Stimulated activated CD8-positive, alpha-beta memory T cell treated with anti-CD3 and anti-CD28 coated beads, Interleukin-7, amount 100 ng/mL, for 24 hours (primary cell): Measurements from ENCODE around the gene TRIOBP.

Experiments used
- DNase-seq: peaks from one replicate; pipeline ENCODE4 v3.0.0-alpha.2; 2020; ENCODE audit warnings: low read depth

TRIOBP gene

DNA sequence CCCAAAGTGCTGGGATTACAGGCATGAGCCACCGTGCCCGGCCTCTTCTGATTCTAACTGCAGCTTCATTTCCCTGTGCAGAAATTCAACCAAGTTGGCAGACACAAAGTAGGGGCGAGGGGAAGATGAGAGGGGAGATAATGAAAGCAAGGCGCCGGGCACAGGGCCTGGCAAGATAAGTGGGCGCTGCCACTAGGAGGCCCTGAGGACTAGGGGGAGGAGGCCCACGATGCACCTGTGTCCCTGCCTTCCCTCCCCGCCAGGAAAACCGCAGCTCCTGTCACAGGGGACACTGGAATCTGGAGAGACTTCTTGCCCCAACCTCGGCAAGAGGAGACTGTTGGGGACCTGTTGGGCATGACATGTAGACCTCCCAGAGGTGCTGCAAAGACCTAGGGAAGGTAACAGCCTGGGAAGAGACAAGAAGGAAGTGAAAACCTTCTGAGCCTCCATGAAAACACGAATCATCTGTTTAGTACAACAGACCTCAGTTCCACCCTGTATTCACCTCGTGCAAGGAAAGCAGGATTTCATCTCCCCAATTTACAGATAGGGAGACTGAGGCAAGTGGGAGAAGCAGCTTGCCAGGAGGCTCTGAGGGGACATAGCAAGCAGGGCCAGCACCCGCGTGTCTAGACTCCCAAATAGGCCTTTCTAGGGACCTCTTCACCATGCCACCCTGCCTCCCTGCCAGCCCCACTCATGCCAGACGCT, 24.5 kb upstream of the TRIOBP start:
- no peak for DNase-seq

DNA sequence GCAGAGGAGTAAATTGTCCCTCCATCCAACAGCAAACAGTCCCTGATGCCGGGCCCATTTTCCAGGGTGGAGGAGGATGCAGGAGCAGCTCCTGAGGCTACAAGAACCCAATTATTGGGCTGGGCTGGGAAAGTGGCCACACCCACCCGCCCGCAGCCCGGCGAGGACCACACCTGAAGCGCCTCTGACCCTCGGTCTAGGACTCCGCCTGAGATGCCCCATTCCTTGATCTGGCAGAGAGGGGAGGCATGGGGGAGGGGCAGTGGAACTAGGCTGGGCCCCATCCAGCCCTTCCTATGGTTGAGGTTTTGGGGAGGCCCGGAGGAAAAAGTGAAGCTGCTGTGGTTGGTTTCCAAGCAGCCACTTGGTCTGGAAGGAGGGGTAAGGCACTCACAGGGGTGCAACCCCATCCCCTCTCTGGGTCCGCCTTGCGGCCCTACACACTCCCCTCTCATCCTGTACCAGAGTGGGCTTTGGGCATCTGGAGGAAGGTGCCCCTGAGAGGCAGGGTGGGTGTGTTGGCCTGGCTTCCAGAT, 23.9 kb upstream of the TRIOBP start:
- no peak for DNase-seq

DNA sequence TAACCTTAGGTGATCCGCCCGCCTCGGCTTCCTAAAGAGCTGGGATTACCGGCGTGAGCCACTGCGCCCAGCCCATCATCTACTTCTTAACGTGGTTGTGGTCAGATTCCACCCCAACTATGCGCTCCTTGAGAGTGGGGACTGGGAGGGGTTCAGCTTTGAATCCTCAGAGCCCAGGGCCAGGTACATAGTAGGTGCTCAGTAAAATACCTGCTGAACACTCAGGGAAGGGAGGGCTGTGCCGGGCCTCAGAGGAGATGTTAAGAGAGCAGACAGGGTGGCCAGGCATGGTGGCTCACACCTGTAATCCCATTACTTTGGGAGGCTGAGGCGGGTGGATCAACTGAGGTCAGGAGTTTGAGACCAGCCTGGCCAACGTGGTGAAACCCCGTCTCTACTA, 22.6 kb upstream of the TRIOBP start:
- DNase-seq = no peak

DNA sequence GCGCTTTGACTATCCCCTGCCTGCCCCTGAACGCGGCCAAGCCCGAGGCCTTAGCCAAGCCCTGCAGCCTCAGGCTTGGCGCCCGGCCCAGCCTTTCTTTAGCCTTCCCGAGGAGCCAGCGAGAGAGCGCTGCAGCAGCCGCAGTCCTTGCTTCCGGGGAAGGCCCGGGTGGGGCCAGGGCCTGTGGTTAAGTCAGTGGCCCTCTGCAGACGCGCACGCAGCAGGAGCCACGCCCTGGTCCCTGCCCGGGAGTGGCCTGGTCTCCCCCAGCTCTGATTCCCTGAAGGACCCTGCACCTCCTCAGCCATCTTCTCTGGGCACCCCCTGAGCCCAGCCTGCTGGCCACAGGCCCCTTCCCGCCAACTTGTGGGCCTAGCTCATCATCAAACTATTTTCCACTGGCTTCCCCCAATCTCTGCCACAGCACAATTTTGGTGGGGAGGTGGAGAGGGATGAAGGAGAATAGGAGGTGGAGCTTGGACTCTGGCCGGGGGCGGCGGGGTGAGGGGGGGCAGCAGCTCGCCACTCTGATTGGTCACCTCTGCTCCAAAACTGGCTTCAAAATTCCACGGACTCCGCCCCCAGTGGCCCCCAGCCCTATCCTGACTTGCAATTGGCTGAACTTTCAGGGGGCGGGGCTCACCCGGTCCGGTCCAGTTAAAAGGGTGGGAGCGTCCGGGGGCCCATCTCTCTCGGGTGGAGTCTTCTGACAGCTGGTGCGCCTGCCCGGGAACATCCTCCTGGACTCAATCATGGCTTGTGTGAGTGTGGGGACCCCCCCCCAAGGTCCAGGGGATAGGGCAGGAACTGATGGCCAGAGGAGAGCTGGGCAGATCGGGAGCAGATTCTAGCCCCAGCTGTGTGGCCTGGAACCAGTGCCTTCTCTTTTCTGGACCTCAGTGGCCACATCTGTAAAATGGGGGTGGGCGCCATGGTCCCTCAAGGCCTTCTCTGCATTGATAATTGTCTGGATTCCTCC, 21.6 kb upstream of the TRIOBP start, which contains the start of gene LGALS1:
Gene LGALS1, plus strand, starts transcription at position 686 of the 979 bp plus-strand sequence. Its CDS starts 67 bp downstream, at position 753.
- DNase-seq = no peak

DNA sequence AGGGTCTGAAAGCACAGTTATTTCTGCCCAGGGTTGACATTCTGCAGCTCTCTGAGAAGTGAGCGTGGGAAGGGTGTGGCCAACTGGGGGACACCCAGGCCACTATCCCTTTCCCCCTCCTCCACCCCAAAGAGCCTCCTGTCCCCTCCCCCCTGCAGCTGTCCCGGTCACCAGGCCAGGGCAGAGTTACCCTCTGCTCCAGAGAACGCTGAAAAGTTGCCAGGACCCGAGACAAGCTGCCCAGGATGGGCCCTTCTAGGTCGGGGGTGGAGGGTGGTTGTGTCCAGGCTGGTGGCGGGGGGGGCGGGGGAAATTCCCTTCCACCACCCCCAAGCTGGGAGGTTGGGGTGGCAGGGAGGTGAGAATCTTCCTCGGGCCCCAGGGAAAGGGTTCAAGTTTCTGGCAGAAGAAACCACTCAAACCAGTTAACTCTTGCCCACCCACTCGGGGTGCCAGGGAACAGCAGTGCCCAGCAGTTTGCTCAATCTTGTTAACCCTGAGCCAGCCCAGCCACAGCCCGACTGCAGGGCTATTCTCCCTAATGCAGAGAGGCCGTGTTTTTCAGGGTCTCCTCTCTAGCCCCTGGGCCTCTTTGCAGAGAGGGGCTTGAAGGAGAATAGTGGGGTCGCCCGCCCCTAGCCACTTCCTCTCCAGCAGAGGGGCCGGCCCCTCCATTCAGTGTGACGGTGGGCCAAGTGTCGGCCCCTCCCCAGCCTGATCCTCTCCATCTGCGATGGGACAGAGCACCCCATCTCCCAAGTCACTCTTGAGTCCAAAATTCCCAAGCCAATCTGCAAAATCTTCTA, 20.7 kb upstream of the TRIOBP start:
- no peak for DNase-seq

DNA sequence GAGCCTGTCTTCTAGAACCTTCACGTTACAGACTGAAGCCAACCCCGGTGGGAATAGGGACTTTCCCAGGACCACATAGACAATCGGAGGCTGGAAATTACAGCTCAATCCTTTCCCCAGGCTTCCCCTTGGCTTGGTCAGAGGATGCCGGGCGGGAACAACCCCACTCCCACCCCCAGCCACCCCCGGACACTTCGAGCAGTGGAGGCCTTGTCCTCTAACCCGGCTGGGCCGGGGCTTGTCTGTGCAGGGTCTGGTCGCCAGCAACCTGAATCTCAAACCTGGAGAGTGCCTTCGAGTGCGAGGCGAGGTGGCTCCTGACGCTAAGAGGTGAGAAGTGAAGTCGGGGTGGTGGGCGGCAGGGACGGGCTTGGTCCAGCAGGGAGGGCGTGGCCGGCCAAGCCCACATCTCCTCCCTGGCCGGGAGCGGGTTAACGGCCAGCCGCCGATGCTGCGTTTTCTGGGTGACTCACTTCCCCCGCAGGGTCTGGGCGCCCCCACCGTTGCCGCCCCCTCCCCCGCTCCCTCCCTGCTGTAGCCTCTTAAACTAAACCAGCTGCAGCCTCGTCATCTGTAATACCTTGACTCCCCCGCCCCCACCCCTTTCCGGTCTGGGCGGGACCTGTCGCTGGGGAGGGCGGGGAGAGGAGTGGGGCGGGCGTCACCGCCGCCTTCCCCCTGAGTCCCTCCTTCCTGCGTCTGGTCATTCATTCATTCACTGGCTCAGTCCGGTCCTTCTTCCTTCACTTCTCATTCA, 19.9 kb upstream of the TRIOBP start:
- DNase-seq = peak; percentile 82

DNA sequence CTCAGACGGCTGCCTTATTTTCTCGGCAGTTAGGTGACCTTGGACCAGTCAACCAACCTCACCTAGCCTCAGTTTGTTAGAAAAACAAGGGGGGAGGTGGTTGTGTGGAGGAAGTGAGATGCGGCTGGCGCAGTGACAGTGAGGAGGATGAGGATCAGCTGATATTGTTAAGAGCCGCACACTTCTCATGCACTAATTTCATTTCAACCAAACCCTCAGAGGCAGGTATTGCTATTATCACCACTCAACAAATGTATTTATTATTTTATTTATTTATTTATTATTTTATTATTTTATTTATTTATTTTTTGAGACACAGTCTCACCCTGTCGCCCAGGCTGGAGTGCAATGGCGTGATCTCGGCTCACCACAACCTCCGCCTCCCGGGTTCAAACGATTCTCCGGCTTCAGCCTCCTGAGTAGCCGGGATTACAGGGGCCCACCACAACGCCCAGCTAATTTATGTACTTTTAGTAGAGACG, 19.3 kb upstream of the TRIOBP start:
- DNase-seq = no peak

DNA sequence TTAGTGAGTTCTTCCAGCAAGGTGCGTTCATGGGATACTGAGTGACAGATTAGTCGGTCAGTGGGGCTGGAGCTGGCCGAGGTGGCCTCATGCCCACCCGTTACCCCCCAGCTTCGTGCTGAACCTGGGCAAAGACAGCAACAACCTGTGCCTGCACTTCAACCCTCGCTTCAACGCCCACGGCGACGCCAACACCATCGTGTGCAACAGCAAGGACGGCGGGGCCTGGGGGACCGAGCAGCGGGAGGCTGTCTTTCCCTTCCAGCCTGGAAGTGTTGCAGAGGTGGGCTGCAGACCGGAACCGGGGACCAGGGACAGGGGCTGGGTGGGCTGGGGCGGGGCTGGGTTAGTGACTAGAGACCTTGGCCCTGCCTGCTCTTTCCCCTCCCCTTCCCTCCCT, 18.5 kb upstream of the TRIOBP start:
- no peak for DNase-seq

DNA sequence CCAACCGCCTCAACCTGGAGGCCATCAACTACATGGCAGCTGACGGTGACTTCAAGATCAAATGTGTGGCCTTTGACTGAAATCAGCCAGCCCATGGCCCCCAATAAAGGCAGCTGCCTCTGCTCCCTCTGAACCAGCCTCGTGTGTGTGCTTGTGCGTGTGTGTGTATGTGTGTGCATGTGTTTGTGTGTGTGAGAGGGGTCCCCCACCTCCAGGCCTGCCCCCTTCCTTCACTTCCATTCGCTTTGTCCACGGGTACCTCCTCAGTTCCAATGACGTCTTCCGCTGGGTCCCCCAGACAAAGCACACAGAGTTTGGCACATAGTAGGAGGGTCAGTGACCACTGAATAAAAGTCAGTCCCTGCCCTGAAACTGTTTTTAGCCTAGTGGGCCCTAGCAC, 17.2 kb upstream of the TRIOBP start:
- no peak for DNase-seq

DNA sequence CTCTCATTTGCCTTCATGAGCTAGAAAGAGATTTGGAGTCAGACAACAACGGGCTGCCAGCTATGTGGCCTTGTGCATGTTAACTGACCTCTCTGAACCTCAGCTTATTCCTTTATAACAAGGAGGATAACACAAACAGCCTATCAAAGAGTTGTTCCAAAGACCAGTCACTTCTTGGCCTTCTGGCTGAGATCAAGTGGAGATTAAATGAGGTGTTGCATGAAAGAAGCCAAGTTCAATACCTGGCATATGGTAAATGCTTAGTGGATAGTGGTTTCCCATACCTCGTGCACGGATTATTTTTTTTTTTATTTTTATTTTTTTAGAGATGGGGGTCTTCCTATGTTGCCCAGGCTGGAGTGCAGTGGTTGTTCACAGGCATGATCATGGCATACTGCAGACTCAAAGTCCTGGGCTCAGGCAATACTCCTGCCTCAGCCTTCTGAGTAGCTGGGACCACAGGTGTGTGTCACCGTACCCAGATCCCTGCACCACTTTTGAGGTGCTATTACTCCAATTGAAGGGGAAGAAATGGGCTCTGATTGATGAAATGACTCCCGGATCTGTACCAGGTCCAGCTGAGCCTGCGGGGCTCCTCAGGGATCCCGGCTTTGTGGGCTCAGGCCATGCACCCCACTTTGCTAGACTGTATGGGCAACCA, 16.5 kb upstream of the TRIOBP start:
- DNase-seq = no peak

DNA sequence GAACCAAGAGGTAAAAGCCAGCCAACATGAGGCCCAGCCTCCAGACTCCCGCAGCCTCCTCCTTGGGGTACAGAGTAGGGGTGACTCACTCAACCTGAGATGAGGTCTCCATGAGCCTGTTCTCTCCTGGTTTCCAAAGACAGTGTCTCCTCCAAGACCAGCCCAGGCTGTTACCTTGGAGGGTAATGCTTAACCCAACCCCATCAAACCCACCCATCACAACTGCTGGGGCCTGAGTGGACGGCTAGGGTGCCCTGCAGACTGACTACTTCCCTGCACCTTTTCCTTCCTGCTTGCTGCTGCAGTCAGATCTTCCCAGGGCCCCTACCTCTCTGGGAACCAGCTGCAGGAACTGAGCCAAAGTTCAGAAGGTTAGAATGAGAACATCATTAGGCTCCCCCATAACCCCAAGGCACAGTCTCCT, 15.8 kb upstream of the TRIOBP start:
- DNase-seq = no peak

DNA sequence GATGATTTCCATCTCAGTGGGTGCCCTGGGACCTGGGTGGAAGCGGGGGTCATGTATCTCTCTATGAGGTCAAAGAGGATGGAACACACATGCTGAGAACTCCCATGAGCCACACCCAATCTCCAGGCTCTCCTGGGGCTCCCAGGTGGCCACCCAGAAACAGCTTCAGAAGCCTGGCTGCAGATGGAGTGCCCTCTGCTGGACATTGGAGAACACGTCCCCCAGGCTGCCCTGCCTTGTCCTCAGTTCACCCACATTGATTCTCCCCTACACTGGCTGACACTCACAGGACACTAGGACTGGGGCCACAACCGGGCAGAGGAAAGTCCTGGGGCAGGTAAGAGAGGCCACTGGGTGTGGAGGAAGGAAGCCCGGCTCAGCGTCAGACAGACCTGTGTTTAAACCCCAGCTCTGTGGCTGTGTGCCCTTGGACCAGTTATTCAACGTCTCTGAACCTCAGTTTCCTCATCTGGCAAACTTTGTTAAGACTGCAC, 15.2 kb upstream of the TRIOBP start:
- DNase-seq = peak; percentile 49

DNA sequence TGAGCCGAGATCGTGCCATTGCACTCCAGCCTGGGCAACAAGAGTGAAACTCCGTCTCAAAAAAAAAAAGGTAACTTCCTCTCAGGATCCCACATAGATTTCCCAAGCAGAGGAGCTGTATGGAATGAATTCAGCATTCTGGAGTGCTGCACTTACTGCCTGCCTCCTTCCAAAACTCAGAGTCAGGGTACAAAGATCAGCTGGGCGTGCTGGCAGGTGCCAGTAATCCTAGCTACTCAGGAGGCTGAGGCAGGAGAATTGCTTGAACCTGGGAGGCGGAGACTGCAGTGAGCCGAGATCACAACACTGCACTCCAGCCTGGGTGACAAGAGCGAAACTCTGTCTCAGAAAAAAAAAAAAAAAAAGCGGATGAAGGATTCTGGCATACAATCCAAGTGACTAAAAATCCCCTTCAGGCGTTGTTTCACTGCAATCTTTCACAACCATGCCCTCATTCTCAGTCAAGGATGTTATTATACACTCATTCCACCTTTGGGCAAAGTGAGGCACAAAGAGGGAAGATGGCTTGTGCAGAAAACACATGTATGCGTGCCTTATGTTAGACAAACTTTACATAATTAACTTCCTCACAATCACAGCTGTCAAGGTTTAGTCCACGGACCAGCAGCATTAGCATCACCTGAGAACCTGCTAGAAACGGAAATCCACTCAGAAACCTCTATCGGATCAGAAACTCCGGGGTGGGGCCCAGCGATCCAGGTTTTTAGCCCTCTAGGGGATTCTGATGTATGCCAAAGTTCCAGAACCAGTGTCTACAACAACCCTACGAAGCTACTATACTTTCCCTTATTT, 11.8 kb upstream of the TRIOBP start:
- no peak for DNase-seq

DNA sequence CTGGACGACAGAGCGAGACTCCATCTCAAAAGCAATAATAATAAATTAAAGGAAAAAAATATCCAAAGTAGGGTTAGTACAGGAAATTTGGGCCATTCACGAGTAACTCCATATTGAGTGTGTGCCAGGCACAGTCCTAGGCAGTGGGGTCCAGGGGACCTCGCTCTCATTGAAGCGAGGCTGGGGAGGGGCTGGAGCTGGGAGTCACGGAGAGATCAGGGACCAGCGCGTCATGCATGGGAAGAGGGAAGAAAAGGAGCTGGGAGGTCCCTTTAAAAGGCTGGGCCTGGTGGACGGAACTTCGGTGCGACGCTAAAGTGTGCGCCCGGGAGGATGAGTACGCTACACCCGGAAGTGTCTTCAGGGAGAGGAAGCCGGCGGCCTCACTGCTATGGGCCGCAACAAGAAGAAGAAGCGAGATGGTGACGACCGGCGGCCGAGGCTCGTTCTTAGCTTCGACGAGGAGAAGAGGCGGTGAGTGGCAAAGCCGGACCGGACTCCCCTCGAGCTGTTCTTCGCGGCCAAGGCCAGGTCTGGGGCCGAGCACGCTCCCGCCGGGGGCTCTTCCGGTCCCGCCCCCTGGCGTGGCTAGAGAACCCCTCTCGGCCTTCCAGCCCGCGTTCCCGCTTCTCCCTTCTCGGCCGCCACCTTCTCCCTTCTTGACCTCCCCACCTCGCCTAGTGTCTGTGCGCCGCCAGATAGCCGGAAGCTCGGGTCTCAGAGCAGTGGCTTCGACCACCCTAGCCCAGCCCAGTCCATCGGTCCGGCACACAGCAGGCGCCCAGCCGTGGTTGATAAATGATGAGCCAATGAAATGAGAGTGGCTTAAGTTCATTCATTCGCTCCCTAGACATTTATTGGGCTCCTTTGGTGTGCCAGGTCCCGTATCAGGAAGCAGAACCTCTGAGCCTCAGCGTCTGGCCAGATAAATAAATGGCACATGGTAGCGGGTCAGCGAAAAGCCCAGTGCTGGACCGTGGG, 10.6 kb upstream of the TRIOBP start, which contains the start of gene NOL12:
Gene NOL12, plus strand, starts transcription at position 342 of the 981 bp plus-strand sequence. Its CDS starts 50 bp downstream, at position 392.
- DNase-seq = peak; percentile 55

DNA sequence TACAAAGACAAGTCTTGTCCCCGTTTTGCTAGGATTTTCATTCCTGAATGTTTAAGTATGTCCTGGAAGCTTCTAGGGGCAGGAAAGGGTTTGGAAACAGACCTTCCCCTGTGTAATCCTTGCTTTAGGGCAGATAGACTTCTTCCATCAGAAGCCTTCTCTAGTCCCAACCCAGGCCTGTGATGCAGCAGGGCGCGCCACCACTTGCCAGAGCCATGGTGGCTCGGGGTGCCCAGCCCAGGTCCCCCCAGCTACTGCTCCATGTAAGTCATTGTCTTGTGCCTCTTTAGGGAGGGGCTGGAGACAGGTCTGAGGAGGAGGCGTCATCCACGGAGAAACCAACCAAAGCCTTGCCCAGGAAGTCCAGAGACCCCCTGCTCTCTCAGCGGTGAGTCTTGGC, 6.4 kb upstream of the TRIOBP start:
- no peak for DNase-seq

DNA sequence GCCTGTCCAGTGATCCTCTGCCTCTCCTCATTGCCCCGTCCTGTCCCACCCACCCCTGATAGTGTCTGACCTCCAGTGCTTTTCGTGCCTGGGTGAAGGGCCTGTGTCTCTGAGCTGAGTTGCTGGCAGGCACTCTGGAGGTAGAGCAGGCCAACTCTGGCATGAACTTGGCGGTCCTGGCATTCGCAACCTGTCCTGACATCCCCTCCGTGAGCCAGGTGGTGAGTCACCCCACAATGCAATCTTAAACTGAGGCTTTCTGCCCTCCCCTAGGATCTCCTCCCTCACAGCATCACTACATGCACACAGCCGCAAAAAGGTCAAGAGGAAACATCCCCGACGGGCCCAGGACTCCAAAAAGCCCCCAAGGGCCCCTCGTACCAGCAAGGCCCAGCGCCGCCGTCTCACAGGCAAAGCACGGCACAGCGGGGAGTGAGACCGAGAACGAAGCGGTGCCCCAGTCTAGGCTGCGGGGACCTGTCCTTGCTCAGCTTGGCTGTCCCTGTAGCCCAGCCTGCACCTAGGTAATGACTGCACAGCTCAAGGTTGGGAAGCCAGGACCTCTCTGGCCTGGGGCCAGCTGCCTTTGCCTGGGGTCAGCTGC, 5.8 kb upstream of the TRIOBP start:
- DNase-seq = no peak

DNA sequence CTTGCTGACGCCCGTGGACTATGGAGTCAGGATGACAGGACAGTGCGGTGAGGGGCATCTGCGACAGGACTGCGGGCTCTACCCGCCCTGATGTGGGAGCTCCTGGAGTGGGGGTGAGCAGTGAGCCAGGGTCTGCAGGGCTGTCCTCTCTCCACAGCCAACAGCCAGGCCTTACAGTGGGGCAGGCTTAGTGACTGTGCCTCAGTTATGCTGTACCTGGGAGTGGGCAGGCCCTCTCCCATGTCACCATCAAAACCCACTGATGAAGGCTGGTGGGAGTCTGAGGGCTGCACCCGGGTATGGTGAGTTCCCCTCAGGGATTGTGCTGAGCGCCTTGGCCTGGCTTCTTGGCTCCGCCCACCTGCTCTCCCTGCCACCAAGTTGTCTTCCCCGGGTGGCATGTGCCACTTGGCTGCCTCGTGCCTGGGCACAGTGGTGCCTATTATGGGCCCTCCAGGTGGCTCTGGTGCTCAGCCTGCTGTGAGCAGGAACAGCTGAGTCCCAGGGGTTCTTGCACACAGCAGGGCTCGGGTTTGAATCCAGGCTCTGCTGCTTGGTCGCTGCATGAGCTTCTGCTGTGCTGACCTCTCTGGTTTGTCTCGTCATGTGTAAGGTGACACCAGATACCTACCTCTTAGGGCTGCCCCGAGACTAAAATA, 4.1 kb upstream of the TRIOBP start:
- DNase-seq = no peak
